Fibroblast of lung (primary cell): ENCODE measurements around the gene BRD7. TPM values are rescaled to one million over a fixed set of nuclear protein-coding genes. Genes with fewer than 3 reads are reported as not detected.

Experiments used
- DNase-seq, 2 donors: peaks; one replicate each; pipeline versions ENCODE4 v3.0.0 to v3.0.0-alpha.2; 2010; ENCODE audit warnings: low read depth in 2 of 2
- H2AFZ ChIP-seq: 2 replicates; pipeline ENCODE4 v1.5.1; 2012; ENCODE audit warnings: low read length, control low read depth, inconsistent platforms
- H3K27ac ChIP-seq: 2 replicates; pipeline ENCODE4 v1.5.1; 2011; ENCODE audit warnings: low read length, control low read depth; ENCODE audit not compliant: insufficient read depth
- H3K27me3 ChIP-seq: 2 replicates; pipeline ENCODE4 v1.5.1; 2011; ENCODE audit warnings: mild to moderate bottlenecking, low read length; ENCODE audit not compliant: control insufficient read depth, insufficient read depth
- H3K36me3 ChIP-seq: 2 replicates; pipeline ENCODE4 v1.5.1; 2011; ENCODE audit warnings: low read length; ENCODE audit not compliant: control insufficient read depth, insufficient read depth
- H3K4me1 ChIP-seq: 2 replicates; pipeline ENCODE4 v1.5.1; 2011; ENCODE audit warnings: low read length; ENCODE audit not compliant: control insufficient read depth, insufficient read depth; ENCODE audit errors: extremely low read depth
- H3K4me2 ChIP-seq: 2 replicates; pipeline ENCODE4 v1.5.1; 2011; ENCODE audit warnings: low read length, control low read depth; ENCODE audit not compliant: insufficient read depth; ENCODE audit errors: extremely low read depth
- H3K4me3 ChIP-seq, 4 experiments: fragments of 200-600 bp in 1 of 4; sonication (generic) in 1 of 4; replicated peaks in 1 of 4; 2 replicates each; pipeline ENCODE4 v1.5.1; 2011 to 2016; ENCODE audit warnings: low read length in 4 of 4, low read depth in 3 of 4, mild to moderate bottlenecking in 3 of 4, control low read depth in 2 of 4, inconsistent platforms in 1 of 4, mixed read lengths in 1 of 4; ENCODE audit not compliant: insufficient read depth in 1 of 4; ENCODE audit errors: control extremely low read depth in 1 of 4
- H3K79me2 ChIP-seq: 2 replicates; pipeline ENCODE4 v1.5.1; 2012; ENCODE audit warnings: mild to moderate bottlenecking, low read length, inconsistent platforms; ENCODE audit not compliant: control insufficient read depth, insufficient read depth
- H3K9ac ChIP-seq: 2 replicates; pipeline ENCODE4 v1.5.1; 2011; ENCODE audit warnings: mild to moderate bottlenecking, low read length, control low read depth; ENCODE audit not compliant: insufficient read depth
- H3K9me3 ChIP-seq: 2 replicates; pipeline ENCODE4 v1.5.1; 2012; ENCODE audit warnings: low read depth, low read length; ENCODE audit not compliant: control insufficient read depth, insufficient read depth
- H4K20me1 ChIP-seq: 2 replicates; pipeline ENCODE4 v1.5.1; 2011; ENCODE audit warnings: low read length; ENCODE audit not compliant: control insufficient read depth, insufficient read depth; ENCODE audit errors: extremely low read depth
- EZH2 ChIP-seq: IDR thresholded peaks from 2 replicates; pipeline ENCODE4 v1.5.1; 2012; ENCODE audit warnings: low read length, control low read depth, mild to moderate bottlenecking; ENCODE audit errors: missing control alignments
- polyA plus RNA-seq, 2 donors: library from polyadenylated mRNA; depleted of rRNA in 1 of 2; stranded (reverse) in 1 of 2; unstranded in 1 of 2; fragments of >200 nt; gene quantifications; 2 replicates each; pipeline ENCODE4 v1.2.1, GENCODE V29; 2011 to 2012; ENCODE audit warnings: missing spikeins in 1 of 2
- total RNA-seq: library from RNA; depleted of rRNA; stranded (reverse); fragments of >200 nt; gene quantifications from 2 replicates; pipeline ENCODE4 v1.2.1, GENCODE V29; 2014
- TF ChIP-seq, protein P1 (sequence below), 2 donors: IDR thresholded peaks in 1 of 2; conservative IDR thresholded peaks in 1 of 2; 1 replicate in 1 of 2; 2 replicates in 1 of 2; pipeline ENCODE4 v1.5.1; 2011 to 2012; ENCODE audit warnings: low read length in 2 of 2, control low read depth in 1 of 2, inconsistent platforms in 1 of 2, low read depth in 1 of 2, mild to moderate bottlenecking in 1 of 2

The BRD7 gene
- total and polyA plus RNA-seq, 2 donors (not counting 1 experiment from before 2014, with no cell fraction given) = 50.0 to 51.5 TPM

DNA sequence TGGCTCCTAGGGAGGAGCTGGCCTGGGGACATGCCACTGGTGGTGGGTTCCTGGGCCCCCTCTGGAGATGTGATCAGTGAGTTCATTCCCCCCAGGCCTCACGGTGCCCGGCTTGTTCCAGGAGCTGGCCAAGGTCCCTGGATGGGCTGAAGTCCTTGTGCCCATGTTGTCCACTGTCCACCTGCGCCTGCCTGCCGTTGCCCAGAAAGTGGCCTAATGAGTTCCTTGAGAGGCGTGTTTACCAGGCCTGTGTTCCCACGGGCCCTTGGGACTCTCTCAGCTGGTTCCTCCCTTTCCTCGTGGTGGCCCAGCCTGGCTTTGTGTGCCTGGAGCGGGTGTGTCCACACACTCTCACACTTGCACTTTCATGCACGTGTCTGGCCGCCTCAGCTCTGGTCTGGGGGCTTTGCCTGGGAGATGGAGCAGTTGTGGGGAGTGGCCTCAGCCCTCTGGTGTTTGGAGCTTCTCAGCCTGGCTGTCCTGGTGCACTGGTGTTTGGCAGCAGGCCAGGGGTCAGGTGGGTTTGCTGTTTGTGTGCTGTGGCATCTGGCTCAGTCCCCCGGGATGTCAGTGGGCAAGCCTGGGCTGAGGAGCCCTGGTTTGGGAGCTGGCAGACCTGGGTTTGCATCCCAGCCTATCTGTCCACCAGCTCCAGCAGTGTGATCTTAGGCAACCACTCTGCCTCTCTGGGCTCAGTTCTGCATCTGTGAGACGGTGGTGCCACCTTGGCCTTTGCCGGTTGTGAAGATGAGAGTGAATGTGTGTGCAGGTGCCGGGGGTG, 84.5 kb downstream of the BRD7 start:
- no peak for TF ChIP-seq EZH2
- TF ChIP-seq, protein P1, sequence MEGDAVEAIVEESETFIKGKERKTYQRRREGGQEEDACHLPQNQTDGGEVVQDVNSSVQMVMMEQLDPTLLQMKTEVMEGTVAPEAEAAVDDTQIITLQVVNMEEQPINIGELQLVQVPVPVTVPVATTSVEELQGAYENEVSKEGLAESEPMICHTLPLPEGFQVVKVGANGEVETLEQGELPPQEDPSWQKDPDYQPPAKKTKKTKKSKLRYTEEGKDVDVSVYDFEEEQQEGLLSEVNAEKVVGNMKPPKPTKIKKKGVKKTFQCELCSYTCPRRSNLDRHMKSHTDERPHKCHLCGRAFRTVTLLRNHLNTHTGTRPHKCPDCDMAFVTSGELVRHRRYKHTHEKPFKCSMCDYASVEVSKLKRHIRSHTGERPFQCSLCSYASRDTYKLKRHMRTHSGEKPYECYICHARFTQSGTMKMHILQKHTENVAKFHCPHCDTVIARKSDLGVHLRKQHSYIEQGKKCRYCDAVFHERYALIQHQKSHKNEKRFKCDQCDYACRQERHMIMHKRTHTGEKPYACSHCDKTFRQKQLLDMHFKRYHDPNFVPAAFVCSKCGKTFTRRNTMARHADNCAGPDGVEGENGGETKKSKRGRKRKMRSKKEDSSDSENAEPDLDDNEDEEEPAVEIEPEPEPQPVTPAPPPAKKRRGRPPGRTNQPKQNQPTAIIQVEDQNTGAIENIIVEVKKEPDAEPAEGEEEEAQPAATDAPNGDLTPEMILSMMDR (conservative IDR thresholded peaks at IDR 0.05 in 1 of 2, IDR thresholded peaks at IDR 0.05 in 1 of 2; ENCODE audit: low read depth in 1 of 2, low read length in 2 of 2) = no peak
- no peak overlapping the region for H2AFZ ChIP-seq
- H3K79me2 ChIP-seq = no peaks in the 10 kb centered on the region
- no peak overlapping the region for H3K4me2 ChIP-seq
- H3K4me1 ChIP-seq = no peaks in the 10 kb centered on the region
- no peaks in the 10 kb centered on the region for H3K27me3 ChIP-seq
- no peaks in the 10 kb centered on the region for H3K36me3 ChIP-seq
- no peak for DNase-seq
- no peak overlapping the region for H3K9ac ChIP-seq
- no peak overlapping the region for H3K4me3 ChIP-seq
- no peaks in the 10 kb centered on the region for H3K9me3 ChIP-seq
- H3K27ac ChIP-seq = no peak overlapping the region
- no peaks in the 10 kb centered on the region for H4K20me1 ChIP-seq

DNA sequence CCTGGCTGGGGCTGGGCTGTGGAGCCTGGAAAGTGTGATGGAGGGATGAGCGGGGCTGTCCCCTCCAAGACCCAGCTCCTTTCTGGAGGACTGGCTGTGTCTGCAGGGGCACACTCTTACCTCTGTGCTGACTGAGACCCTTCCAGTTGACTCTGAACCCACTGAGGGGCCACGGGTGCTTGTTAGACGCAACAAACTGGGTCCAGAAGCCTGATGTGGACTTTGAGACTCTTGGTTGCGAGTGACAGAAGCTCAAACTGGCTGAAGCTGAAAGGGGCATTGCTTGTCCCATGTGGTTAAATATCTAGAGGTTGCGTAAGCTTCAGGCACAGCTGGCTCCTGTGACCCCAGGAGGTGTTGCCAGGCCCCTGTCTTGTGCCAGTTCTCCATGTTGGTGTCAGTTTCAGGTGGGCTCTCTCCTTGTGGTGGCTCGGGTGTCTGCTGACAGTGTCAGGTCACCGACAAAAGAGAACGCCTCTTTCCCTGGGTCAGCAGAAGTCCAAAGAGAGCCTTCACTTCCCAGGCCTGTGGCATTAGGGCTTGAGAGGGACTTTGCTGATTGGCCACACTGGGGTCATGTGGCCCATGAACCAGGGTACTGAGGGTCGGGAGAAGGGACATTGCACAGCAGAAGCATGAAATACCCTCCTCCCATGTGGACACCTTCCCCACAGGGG, 85.7 kb downstream of the BRD7 start:
- no peak for DNase-seq
- no peak overlapping the region for H2AFZ ChIP-seq
- H3K27ac ChIP-seq = no peak overlapping the region
- no peak for TF ChIP-seq EZH2
- TF ChIP-seq, protein P1 (conservative IDR thresholded peaks at IDR 0.05 in 1 of 2, IDR thresholded peaks at IDR 0.05 in 1 of 2; ENCODE audit: low read depth in 1 of 2, low read length in 2 of 2) = no peak
- H3K4me2 ChIP-seq = no peak overlapping the region
- no peak overlapping the region for H3K4me3 ChIP-seq
- no peaks in the 10 kb centered on the region for H3K79me2 ChIP-seq
- H4K20me1 ChIP-seq = no peaks in the 10 kb centered on the region
- H3K36me3 ChIP-seq = no peaks in the 10 kb centered on the region
- no peak overlapping the region for H3K9ac ChIP-seq
- H3K27me3 ChIP-seq = no peaks in the 10 kb centered on the region
- H3K9me3 ChIP-seq = no peaks in the 10 kb centered on the region
- H3K4me1 ChIP-seq = no peaks in the 10 kb centered on the region

DNA sequence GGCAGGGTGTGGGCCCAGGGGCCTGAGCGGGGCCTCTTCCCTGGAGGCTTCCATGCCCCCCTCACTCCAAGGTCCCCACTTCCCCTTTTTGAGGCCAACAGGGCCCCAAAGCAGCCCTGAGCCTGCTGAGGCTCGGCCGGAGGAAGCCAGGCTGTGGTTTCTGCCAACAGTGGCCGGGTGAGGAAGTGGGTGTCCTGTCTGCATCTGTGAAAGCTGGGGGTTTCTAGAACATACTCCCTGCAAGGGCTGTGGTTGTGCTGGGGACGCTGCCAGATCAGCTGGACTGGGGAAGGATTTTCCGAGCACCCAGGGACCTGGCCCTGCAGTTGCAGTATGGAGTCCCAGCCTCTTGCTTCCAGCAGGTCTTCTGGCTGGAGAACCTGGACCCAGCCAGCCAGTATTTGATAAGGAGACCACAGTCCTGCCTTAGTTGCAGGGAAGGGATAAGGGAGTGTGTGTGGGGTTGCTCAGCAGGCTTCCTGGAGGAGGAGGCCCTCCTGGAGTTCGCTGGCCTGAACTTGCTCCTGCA, 86.7 kb downstream of the BRD7 start:
- no peak for TF ChIP-seq EZH2
- TF ChIP-seq, protein P1 (conservative IDR thresholded peaks at IDR 0.05 in 1 of 2, IDR thresholded peaks at IDR 0.05 in 1 of 2; ENCODE audit: low read depth in 1 of 2, low read length in 2 of 2) = no peak
- no peaks in the 10 kb centered on the region for H3K4me1 ChIP-seq
- no peak overlapping the region for H3K4me3 ChIP-seq
- no peak overlapping the region for H3K4me2 ChIP-seq
- H2AFZ ChIP-seq = no peak overlapping the region
- peak; percentile 46 to 74 for DNase-seq
- H3K36me3 ChIP-seq = no peaks in the 10 kb centered on the region
- no peak overlapping the region for H3K9ac ChIP-seq
- H3K79me2 ChIP-seq = no peaks in the 10 kb centered on the region
- H3K9me3 ChIP-seq = no peaks in the 10 kb centered on the region
- no peaks in the 10 kb centered on the region for H4K20me1 ChIP-seq
- H3K27ac ChIP-seq = no peak overlapping the region
- no peaks in the 10 kb centered on the region for H3K27me3 ChIP-seq
